Measurements from ENCODE around the gene GJA1.

The GJA1 gene

GRCh38 chr6:121479486-121480098 is 44.1 kb downstream of the GJA1 start:
- no peak overlapping the region for H3K4me3 ChIP-seq (ENCODE audit: low read depth, low read length)
- TF ChIP-seq, protein P1, sequence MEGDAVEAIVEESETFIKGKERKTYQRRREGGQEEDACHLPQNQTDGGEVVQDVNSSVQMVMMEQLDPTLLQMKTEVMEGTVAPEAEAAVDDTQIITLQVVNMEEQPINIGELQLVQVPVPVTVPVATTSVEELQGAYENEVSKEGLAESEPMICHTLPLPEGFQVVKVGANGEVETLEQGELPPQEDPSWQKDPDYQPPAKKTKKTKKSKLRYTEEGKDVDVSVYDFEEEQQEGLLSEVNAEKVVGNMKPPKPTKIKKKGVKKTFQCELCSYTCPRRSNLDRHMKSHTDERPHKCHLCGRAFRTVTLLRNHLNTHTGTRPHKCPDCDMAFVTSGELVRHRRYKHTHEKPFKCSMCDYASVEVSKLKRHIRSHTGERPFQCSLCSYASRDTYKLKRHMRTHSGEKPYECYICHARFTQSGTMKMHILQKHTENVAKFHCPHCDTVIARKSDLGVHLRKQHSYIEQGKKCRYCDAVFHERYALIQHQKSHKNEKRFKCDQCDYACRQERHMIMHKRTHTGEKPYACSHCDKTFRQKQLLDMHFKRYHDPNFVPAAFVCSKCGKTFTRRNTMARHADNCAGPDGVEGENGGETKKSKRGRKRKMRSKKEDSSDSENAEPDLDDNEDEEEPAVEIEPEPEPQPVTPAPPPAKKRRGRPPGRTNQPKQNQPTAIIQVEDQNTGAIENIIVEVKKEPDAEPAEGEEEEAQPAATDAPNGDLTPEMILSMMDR (IDR thresholded peaks at IDR 0.05; ENCODE audit: low read depth, low read length) = no peak

DNA sequence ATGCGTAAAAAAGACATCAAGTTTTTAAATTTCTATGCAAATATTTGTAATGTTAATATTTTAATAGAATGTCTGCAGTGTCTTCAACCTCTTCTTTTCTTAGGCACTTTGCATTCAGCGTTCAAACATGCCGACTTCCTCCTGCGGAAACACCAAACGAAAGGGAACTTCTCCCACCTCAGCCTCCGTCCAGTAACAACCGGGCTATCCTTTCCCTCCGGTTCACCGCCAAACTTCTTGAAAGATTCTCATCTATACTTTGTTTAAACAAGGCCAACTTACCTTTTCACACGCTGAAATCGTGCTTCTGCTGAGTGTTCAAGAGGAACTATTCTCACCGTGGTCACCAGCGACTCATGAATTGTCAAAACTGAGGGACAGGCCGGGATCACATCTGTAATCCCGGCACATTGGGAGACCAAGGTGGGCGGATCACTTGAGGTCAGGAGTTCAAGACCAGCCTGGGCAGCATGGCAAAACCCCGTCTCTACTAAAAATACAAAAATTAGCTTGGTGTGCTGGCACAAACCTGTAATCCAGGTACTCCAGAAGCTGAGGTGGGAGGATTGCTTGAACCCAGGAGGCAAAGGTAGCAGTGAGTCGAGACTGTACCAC is 44.8 kb downstream of the GJA1 start:
- no peak overlapping the region for H3K4me3 ChIP-seq (ENCODE audit: low read depth, low read length)
- TF ChIP-seq, protein P1 (IDR thresholded peaks at IDR 0.05; ENCODE audit: low read depth, low read length) = no peak

GRCh38 chr6:121482004-121482693 is 46.7 kb downstream of the GJA1 start:
- H3K4me3 ChIP-seq (ENCODE audit: low read depth, low read length) = no peak overlapping the region
- TF ChIP-seq, protein P1 (IDR thresholded peaks at IDR 0.05; ENCODE audit: low read depth, low read length) = no peak

DNA sequence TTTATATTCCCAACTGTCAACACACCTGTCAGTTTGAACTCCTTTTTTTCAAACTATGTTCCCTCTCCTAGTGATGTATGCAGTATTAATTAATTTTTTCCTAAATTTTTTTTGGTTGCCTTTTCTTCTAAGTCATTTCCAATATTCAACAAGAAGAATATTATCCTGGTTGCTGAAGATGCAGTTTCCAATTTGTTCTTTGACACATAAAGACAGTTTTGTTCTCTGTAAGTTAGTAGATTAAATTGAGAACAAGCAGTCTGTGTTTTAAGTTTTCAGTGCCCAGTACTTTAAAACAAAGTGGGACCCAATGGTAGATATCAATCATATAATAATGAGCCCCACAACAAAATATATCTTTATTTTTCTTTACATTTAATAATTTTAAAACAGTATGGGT is 47.3 kb downstream of the GJA1 start:
- no peak overlapping the region for H3K4me3 ChIP-seq (ENCODE audit: low read depth, low read length)
- TF ChIP-seq, protein P1 (IDR thresholded peaks at IDR 0.05; ENCODE audit: low read depth, low read length) = no peak

GRCh38 chr6:121485359-121485811 is 49.9 kb downstream of the GJA1 start:
- H3K4me3 ChIP-seq (ENCODE audit: low read depth, low read length) = no peak overlapping the region
- TF ChIP-seq, protein P1 (IDR thresholded peaks at IDR 0.05; ENCODE audit: low read depth, low read length) = no peak

- TF ChIP-seq, protein P1 (IDR thresholded peaks at IDR 0.05; ENCODE audit: low read depth, low read length) = no peak
Observed at GRCh38 chr6:121491576-121491975, 56.1 kb downstream of the GJA1 start.

DNA sequence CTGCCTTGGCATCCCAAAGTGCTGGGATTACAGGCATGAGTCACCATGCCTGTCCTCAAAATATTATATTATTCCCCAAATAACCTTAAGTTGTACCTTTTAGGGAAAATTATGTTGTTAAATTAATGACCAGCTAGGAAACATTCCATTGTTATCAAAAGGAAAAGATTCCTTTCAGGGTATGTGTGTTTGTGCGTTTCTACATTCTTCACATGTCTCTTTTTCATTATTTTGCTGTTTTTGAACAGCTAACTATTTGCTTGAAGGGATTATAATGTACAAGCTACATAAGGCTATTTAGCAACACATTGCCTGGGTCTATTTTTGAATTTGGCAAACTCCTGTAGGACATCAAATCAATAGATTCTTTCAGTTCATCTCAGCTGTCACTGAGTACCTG is 57.1 kb downstream of the GJA1 start:
- H3K4me3 ChIP-seq (ENCODE audit: low read depth, low read length) = no peak overlapping the region
- TF ChIP-seq, protein P1 (IDR thresholded peaks at IDR 0.05; ENCODE audit: low read depth, low read length) = no peak

More at GRCh38 chr6:121491576-121491975, 56.1 kb downstream of the GJA1 start:
- H3K4me3 ChIP-seq (ENCODE audit: low read depth, low read length) = no peak overlapping the region

Data from WI38 (cell line).